Natural killer cell treated with Interleukin-12 subunit alpha and Interleukin-12 subunit beta and Interleukin-15 and Interleukin-18, amount 100 ng/mL, for 72 hours (primary cell): ENCODE data around the gene DKC1. TPM values are rescaled to one million over a fixed set of nuclear protein-coding genes. Genes with fewer than 3 reads are reported as not detected.
"Not testable (repeated sequence)": the region's sequence is repeated elsewhere in the genome, so short reads cannot be mapped to it uniquely, and the experiment has no call there.

ENCODE experiments used
- ATAC-seq, 2 donors: fragments of 150-1000 bp; cut with Tn5 transposase in 1 of 2; sonication (Bioruptor Pico), chemical (Tn5 transposase) in 1 of 2; 2 replicates each; pipeline ENCODE4 v1.10.0; 2021
- DNase-seq: peaks from one replicate; pipeline ENCODE4 v3.0.0; 2022; ENCODE audit warnings: low spot score
- H3K27ac Mint-ChIP-seq, 2 donors: 1 replicate in 1 of 2; 2 replicates in 1 of 2; pipeline ENCODE4 v1.8.0; 2022; ENCODE audit warnings: mixed read lengths in 2 of 2, mild to moderate bottlenecking in 1 of 2, moderate library complexity in 1 of 2
- H3K27me3 Mint-ChIP-seq, 2 donors: 1 replicate in 1 of 2; 2 replicates in 1 of 2; pipeline ENCODE4 v1.8.0; 2022; ENCODE audit warnings: mixed read lengths in 2 of 2
- H3K36me3 Mint-ChIP-seq: one replicate; pipeline ENCODE4 v1.8.0; 2022; ENCODE audit warnings: mixed read lengths
- H3K4me1 Mint-ChIP-seq, 2 donors: 1 replicate in 1 of 2; 2 replicates in 1 of 2; pipeline ENCODE4 v1.8.0; 2022; ENCODE audit warnings: low read depth in 2 of 2, mixed read lengths in 2 of 2, mild to moderate bottlenecking in 1 of 2
- H3K4me3 Mint-ChIP-seq: one replicate; pipeline ENCODE4 v1.8.0; 2022; ENCODE audit warnings: mixed read lengths
- H3K9me3 Mint-ChIP-seq: 2 replicates; pipeline ENCODE4 v1.8.0; 2022; ENCODE audit warnings: mixed read lengths
- total RNA-seq, 2 donors: library from RNA; stranded (reverse); gene quantifications; one replicate each; pipeline ENCODE4 v1.2.3, GENCODE V29; 2022

The DKC1 gene
- total RNA-seq, 2 donors from 2014 or later = 91.6 to 173 TPM

GRCh38 chrX:154806837-154807501 is 44.3 kb downstream of the DKC1 start:
- ATAC-seq (no peak), DNase-seq (no peak)
- Mint-ChIP-seq H3K36me3 (no peaks in the 10 kb centered on the region), H3K9me3 (no peaks in the 10 kb centered on the region), H3K27me3 (peaks cover 0 to 2% of the 10 kb centered on the region in 2 donors), H3K4me1 (peaks cover 10 to 14% of the 10 kb centered on the region in 2 donors), H3K4me3 (no peak overlapping the region), H3K27ac (no peak overlapping the region)

- Mint-ChIP-seq H3K9me3 (no peaks in the 10 kb centered on the region), H3K27ac (no peak overlapping the region), H3K4me1 (peaks cover 0 to 3% of the 10 kb centered on the region in 2 donors), H3K36me3 (no peaks in the 10 kb centered on the region), H3K27me3 (peaks cover 7 to 13% of the 10 kb centered on the region in 2 donors), H3K4me3 (no peak overlapping the region)
- peak in 1 of 2 donors; percentile 63 for ATAC-seq
- DNase-seq = no peak
Measured at GRCh38 chrX:154809939-154810665, 47.4 kb downstream of the DKC1 start.

- ATAC-seq (no peak), DNase-seq (no peak)
- no peak overlapping the region for H3K4me3 Mint-ChIP-seq
- H3K27ac Mint-ChIP-seq = no peak overlapping the region
- H3K27me3 Mint-ChIP-seq = peaks cover 7 to 13% of the 10 kb centered on the region in 2 donors
- no peaks in the 10 kb centered on the region for H3K4me1 Mint-ChIP-seq
- no peaks in the 10 kb centered on the region for H3K36me3 Mint-ChIP-seq
- no peaks in the 10 kb centered on the region for H3K9me3 Mint-ChIP-seq
Measured at GRCh38 chrX:154812341-154813101, 49.9 kb downstream of the DKC1 start.

- Mint-ChIP-seq H3K4me1 (no peaks in the 10 kb centered on the region), H3K4me3 (no peak overlapping the region), H3K36me3 (no peaks in the 10 kb centered on the region), H3K27ac (no peak overlapping the region), H3K9me3 (no peaks in the 10 kb centered on the region), H3K27me3 (peaks cover 7 to 13% of the 10 kb centered on the region in 2 donors)
- no peak for DNase-seq
- no peak for ATAC-seq
Measured at GRCh38 chrX:154813801-154814200, 51.1 kb downstream of the DKC1 start.

GRCh38 chrX:154815274-154815818 is 52.7 kb downstream of the DKC1 start:
- no peak for ATAC-seq
- DNase-seq = no peak
- H3K9me3 Mint-ChIP-seq = no peaks in the 10 kb centered on the region
- H3K36me3 Mint-ChIP-seq = no peaks in the 10 kb centered on the region
- H3K4me1 Mint-ChIP-seq = no peaks in the 10 kb centered on the region
- H3K4me3 Mint-ChIP-seq = no peak overlapping the region
- H3K27ac Mint-ChIP-seq = no peak overlapping the region
- H3K27me3 Mint-ChIP-seq = peaks cover 7 to 13% of the 10 kb centered on the region in 2 donors

- not testable (repeated sequence) for DNase-seq, H3K27ac Mint-ChIP-seq, H3K9me3 Mint-ChIP-seq, ATAC-seq, H3K4me1 Mint-ChIP-seq, H3K4me3 Mint-ChIP-seq, H3K36me3 Mint-ChIP-seq
- peaks cover 7 to 13% of the 10 kb centered on the region in 2 donors for H3K27me3 Mint-ChIP-seq
Measured at GRCh38 chrX:154816326-154816898, 53.7 kb downstream of the DKC1 start.

- peaks cover 6 to 11% of the 10 kb centered on the region in 2 donors for H3K27me3 Mint-ChIP-seq
- H3K4me1 Mint-ChIP-seq, H3K4me3 Mint-ChIP-seq, ATAC-seq, H3K9me3 Mint-ChIP-seq, H3K36me3 Mint-ChIP-seq, H3K27ac Mint-ChIP-seq, DNase-seq: not testable (repeated sequence)
Measured at GRCh38 chrX:154817048-154817618, 54.5 kb downstream of the DKC1 start.

- H3K27ac Mint-ChIP-seq = no peak overlapping the region
- H3K36me3 Mint-ChIP-seq = no peaks in the 10 kb centered on the region
- no peak overlapping the region for H3K4me3 Mint-ChIP-seq
- peaks cover 0 to 2% of the 10 kb centered on the region in 2 donors for H3K27me3 Mint-ChIP-seq
- H3K9me3 Mint-ChIP-seq = no peaks in the 10 kb centered on the region
- no peaks in the 10 kb centered on the region for H3K4me1 Mint-ChIP-seq
- DNase-seq (no peak), ATAC-seq (no peak)
Measured at GRCh38 chrX:154818916-154819770, 56.5 kb downstream of the DKC1 start.

GRCh38 chrX:154819771-154820341 is 57.2 kb downstream of the DKC1 start:
- H3K27ac Mint-ChIP-seq = no peak overlapping the region
- H3K27me3 Mint-ChIP-seq = peaks cover 0 to 2% of the 10 kb centered on the region in 2 donors
- no peaks in the 10 kb centered on the region for H3K36me3 Mint-ChIP-seq
- H3K4me1 Mint-ChIP-seq = no peaks in the 10 kb centered on the region
- DNase-seq (no peak), ATAC-seq (no peak)
- no peak overlapping the region for H3K4me3 Mint-ChIP-seq
- H3K9me3 Mint-ChIP-seq = no peaks in the 10 kb centered on the region

- H3K9me3 Mint-ChIP-seq = no peaks in the 10 kb centered on the region
- H3K36me3 Mint-ChIP-seq = no peaks in the 10 kb centered on the region
- H3K27me3 Mint-ChIP-seq = no peaks in the 10 kb centered on the region
- ATAC-seq = no peak
- no peak overlapping the region for H3K4me3 Mint-ChIP-seq
- no peaks in the 10 kb centered on the region for H3K4me1 Mint-ChIP-seq
- DNase-seq = no peak
- no peak overlapping the region for H3K27ac Mint-ChIP-seq
Measured at GRCh38 chrX:154821523-154821922, 58.9 kb downstream of the DKC1 start.

GRCh38 chrX:154822029-154822428 is 59.4 kb downstream of the DKC1 start:
- DNase-seq (no peak), ATAC-seq (no peak)
- no peak overlapping the region for H3K27ac Mint-ChIP-seq
- no peak overlapping the region for H3K4me3 Mint-ChIP-seq
- H3K36me3 Mint-ChIP-seq = no peaks in the 10 kb centered on the region
- no peaks in the 10 kb centered on the region for H3K9me3 Mint-ChIP-seq
- no peaks in the 10 kb centered on the region for H3K27me3 Mint-ChIP-seq
- no peaks in the 10 kb centered on the region for H3K4me1 Mint-ChIP-seq

GRCh38 chrX:154824638-154825037 is 62.0 kb downstream of the DKC1 start:
- no peaks in the 10 kb centered on the region for H3K27me3 Mint-ChIP-seq
- no peak overlapping the region for H3K4me3 Mint-ChIP-seq
- peaks cover 8 to 9% of the 10 kb centered on the region in 2 donors for H3K4me1 Mint-ChIP-seq
- no peak overlapping the region for H3K27ac Mint-ChIP-seq
- H3K9me3 Mint-ChIP-seq = no peaks in the 10 kb centered on the region
- DNase-seq (no peak), ATAC-seq (no peak)
- no peaks in the 10 kb centered on the region for H3K36me3 Mint-ChIP-seq
